WERI-Rb-1 (cell line): Measurements from ENCODE around the gene DTNBP1.

ENCODE experiments used
- DNase-seq: peaks from one replicate; pipeline ENCODE4 v3.0.0-alpha.2; 2020
- H3K27ac ChIP-seq: fragments of 250-450 bp; sonication (Bioruptor Pico); 2 replicates; pipeline ENCODE4 v1.5.1; 2020; ENCODE audit warnings: mild to moderate bottlenecking, moderate library complexity
- H3K27me3 ChIP-seq: fragments of 250-450 bp; sonication (Bioruptor Pico); 2 replicates; pipeline ENCODE4 v1.5.1; 2021; ENCODE audit warnings: mild to moderate bottlenecking, low read depth, moderate library complexity; ENCODE audit not compliant: insufficient read depth, severe bottlenecking
- H3K36me3 ChIP-seq: fragments of 250-450 bp; sonication (Bioruptor Pico); 2 replicates; pipeline ENCODE4 v1.5.1; 2020; ENCODE audit warnings: mild to moderate bottlenecking, moderate library complexity
- H3K4me3 ChIP-seq: 2 replicates; pipeline ENCODE4 v1.5.1; 2011; ENCODE audit warnings: low read depth, mild to moderate bottlenecking, control low read depth, low read length
- H3K9me3 ChIP-seq: fragments of 250-450 bp; sonication (Bioruptor Pico); 2 replicates; pipeline ENCODE4 v1.5.1; 2021; ENCODE audit warnings: mild to moderate bottlenecking, moderate library complexity; ENCODE audit not compliant: severe bottlenecking
- CTCF ChIP-seq: IDR thresholded peaks from 2 replicates; pipeline ENCODE4 v1.5.1; 2011; ENCODE audit warnings: low read depth, mild to moderate bottlenecking, control low read depth, inconsistent platforms, low read length

The DTNBP1 gene

GRCh38 chr6:15662326-15663129 is at the start of gene DTNBP1:
Gene DTNBP1 (minus strand): TSS chr6:15663028. CDS start chr6:15662869, 159 bp downstream.
- peak; percentile 95 for DNase-seq
- peak; percentile 26 for TF ChIP-seq CTCF
- Histone ChIP-seq H3K9me3 (no peaks in the 10 kb centered on the region), H3K27ac (peak within 1 kb of the TSS; percentile 60), H3K4me3 (peak within 1 kb of the TSS; percentile 79), H3K27me3 (no peaks in the 10 kb centered on the region), H3K36me3 (peaks cover 26% of the 10 kb centered on the region)

GRCh38 chr6:15709651-15710269 is 46.9 kb upstream of the DTNBP1 start:
- Histone ChIP-seq H3K4me3 (no peak overlapping the region), H3K27me3 (no peaks in the 10 kb centered on the region), H3K27ac (no peak overlapping the region), H3K36me3 (no peaks in the 10 kb centered on the region), H3K9me3 (no peaks in the 10 kb centered on the region)
- no peak for DNase-seq
- TF ChIP-seq CTCF, result no peak

GRCh38 chr6:15708231-15708630 is 45.4 kb upstream of the DTNBP1 start:
- TF ChIP-seq CTCF, result no peak
- Histone ChIP-seq H3K27me3 (no peaks in the 10 kb centered on the region), H3K36me3 (no peaks in the 10 kb centered on the region), H3K9me3 (peaks cover 5% of the 10 kb centered on the region), H3K27ac (peak overlapping the region; percentile 21; the same call in 1 of the 2 replicates), H3K4me3 (no peak overlapping the region)
- DNase-seq, result no peak

- Histone ChIP-seq H3K27me3 (no peaks in the 10 kb centered on the region), H3K36me3 (no peaks in the 10 kb centered on the region), H3K27ac (no peak overlapping the region), H3K4me3 (no peak overlapping the region), H3K9me3 (peaks cover 5% of the 10 kb centered on the region)
- no peak for DNase-seq
- TF ChIP-seq CTCF, result no peak
These were observed 43.2 kb upstream of the DTNBP1 start for GRCh38 chr6:15705981-15706380.

- Histone ChIP-seq H3K27me3 (no peaks in the 10 kb centered on the region), H3K27ac (no peak overlapping the region), H3K4me3 (no peak overlapping the region), H3K36me3 (no peaks in the 10 kb centered on the region), H3K9me3 (no peaks in the 10 kb centered on the region)
- DNase-seq, result no peak
- TF ChIP-seq CTCF, result no peak
These were observed 35.6 kb upstream of the DTNBP1 start for GRCh38 chr6:15698471-15698870.
